Common myeloid progenitor, CD34-positive (primary cell): ENCODE measurements around the gene KLK15.
"Not testable (repeated sequence)": the region's sequence is repeated elsewhere in the genome, so short reads cannot be mapped to it uniquely, and the experiment has no call there.

Experiments used
- CTCF ChIA-PET: fragments of 350-600 bp; sonication (Branson Sonifier 250); formaldehyde crosslinking; loops from one replicate; lab custom pipeline; 2021; ENCODE audit warnings: antibody characterized with exemption; lab: Charles Lee
- POLR2A ChIA-PET: fragments of 350-600 bp; sonication (Branson Sonifier 250); formaldehyde crosslinking; loops from one replicate; lab custom pipeline; 2021; ENCODE audit warnings: antibody characterized with exemption; lab: Charles Lee
- DNase-seq, 3 donors: peaks; one replicate each; pipeline versions ENCODE4 v3.0.0 to v3.0.0-alpha.2; 2013
- H3K27ac ChIP-seq, 2 experiments: 1 replicate in 1 of 2; 2 replicates in 1 of 2; pipeline ENCODE4 v1.7.0; 2013; ENCODE audit warnings: inconsistent platforms in 2 of 2, low read length in 2 of 2, mild to moderate bottlenecking in 2 of 2, low read depth in 1 of 2, moderate library complexity in 1 of 2; ENCODE audit not compliant: severe bottlenecking in 2 of 2, insufficient read depth in 1 of 2, poor library complexity in 1 of 2
- H3K27me3 ChIP-seq, 5 experiments: replicated peaks in 2 of 5; 1 replicate in 3 of 5; 2 replicates in 2 of 5; pipeline versions ENCODE4 v1.6.1 to v1.7.0; 2013; ENCODE audit warnings: low read length in 4 of 5, mild to moderate bottlenecking in 2 of 5, moderate library complexity in 2 of 5, inconsistent platforms in 1 of 5; ENCODE audit not compliant: insufficient read depth in 5 of 5, control insufficient read depth in 4 of 5
- H3K36me3 ChIP-seq, 4 experiments: 1 replicate in 2 of 4; 2 replicates in 2 of 4; pipeline versions ENCODE4 v1.6.1 to v1.7.0; 2013; ENCODE audit warnings: low read length in 3 of 4, control low read depth in 1 of 4, mild to moderate bottlenecking in 1 of 4; ENCODE audit not compliant: control insufficient read depth in 4 of 4, insufficient read depth in 4 of 4
- H3K4me1 ChIP-seq, 4 experiments: 1 replicate in 3 of 4; 2 replicates in 1 of 4; pipeline versions ENCODE4 v1.6.1 to v1.7.1; 2013; ENCODE audit warnings: low read length in 3 of 4, mild to moderate bottlenecking in 3 of 4, control low read depth in 1 of 4, inconsistent platforms in 1 of 4, moderate library complexity in 1 of 4; ENCODE audit not compliant: control insufficient read depth in 4 of 4, insufficient read depth in 4 of 4; ENCODE audit errors: control extremely low read depth in 1 of 4
- H3K4me3 ChIP-seq, 7 experiments: 1 replicate in 4 of 7; 2 replicates in 3 of 7; pipeline versions ENCODE4 v1.5.1 to v1.7.0; 2013; ENCODE audit warnings: mild to moderate bottlenecking in 7 of 7, low read length in 6 of 7, moderate library complexity in 6 of 7, inconsistent platforms in 2 of 7, low read depth in 2 of 7, control low read depth in 1 of 7; ENCODE audit not compliant: insufficient read depth in 4 of 7, control insufficient read depth in 1 of 7; ENCODE audit errors: extremely low read depth in 1 of 7
- H3K9me3 ChIP-seq, 5 experiments: 1 replicate in 4 of 5; 2 replicates in 1 of 5; pipeline versions ENCODE4 v1.6.1 to v1.7.1; 2013; ENCODE audit warnings: low read length in 4 of 5, mild to moderate bottlenecking in 2 of 5, inconsistent platforms in 1 of 5, low read depth in 1 of 5, moderate library complexity in 1 of 5; ENCODE audit not compliant: control insufficient read depth in 4 of 5, insufficient read depth in 2 of 5; ENCODE audit errors: control extremely low read depth in 1 of 5
- WGBS: methylation state at CpG from one replicate; pipeline ENCODE4 v1.1.5; 2013; ENCODE audit not compliant: insufficient coverage; 5-methylcytosine and 5-hydroxymethylcytosine counted together

Gene KLK15

GRCh38 chr19:50814883-50815282, 18.5 kb downstream of the KLK15 start:
- Histone ChIP-seq H3K36me3 (no peaks in the 10 kb centered on the region), H3K4me1 (peaks cover 0 to 8% (median 5%) of the 10 kb centered on the region in 4 experiments), H3K27me3 (peaks cover 10 to 65% (median 33%) of the 10 kb centered on the region in 5 experiments), H3K27ac (no peak overlapping the region), H3K4me3 (no peak overlapping the region), H3K9me3 (peaks cover 0 to 7% (median 0%) of the 10 kb centered on the region in 5 experiments)
- 94% methylated on average over 3 of the region's 5 CpGs for WGBS
- DNase-seq: no peak
- ChIA-PET POLR2A (no interaction called here), CTCF (no interaction called here)

DNA sequence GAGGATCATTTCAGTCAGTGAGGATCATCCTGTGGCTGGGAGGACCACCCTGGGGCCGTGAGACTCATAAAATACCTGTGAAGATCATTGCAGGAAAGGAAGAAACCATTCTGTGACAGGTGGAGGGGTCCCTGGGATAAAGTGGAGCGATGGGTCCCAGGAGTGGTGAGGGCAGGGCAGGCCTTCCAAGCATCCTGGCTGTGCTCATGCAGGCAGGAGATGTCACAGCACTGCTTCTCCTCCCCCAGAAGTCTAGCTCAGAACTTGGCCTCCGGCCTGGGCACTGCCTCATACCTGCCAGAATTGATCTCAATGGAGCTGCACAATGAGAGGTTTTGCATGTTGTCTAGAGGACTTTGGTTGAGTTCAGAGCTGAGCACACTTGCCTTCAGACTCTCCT, 20.9 kb downstream of the KLK15 start:
- no peaks in the 10 kb centered on the region for H3K36me3 ChIP-seq
- DNase-seq: no peak
- H3K9me3 ChIP-seq: peaks cover 0 to 7% (median 0%) of the 10 kb centered on the region in 5 experiments
- no peak overlapping the region for H3K27ac ChIP-seq
- WGBS: 81% methylated on average over 2 of the region's 3 CpGs
- H3K27me3 ChIP-seq: peaks cover 10 to 41% (median 18%) of the 10 kb centered on the region in 5 experiments
- H3K4me1 ChIP-seq: no peaks in the 10 kb centered on the region
- H3K4me3 ChIP-seq: no peak overlapping the region
- ChIA-PET CTCF (no interaction called here), POLR2A (no interaction called here)

GRCh38 chr19:50811622-50812238, 21.6 kb downstream of the KLK15 start:
- H3K36me3 ChIP-seq, H3K4me3 ChIP-seq, DNase-seq, H3K4me1 ChIP-seq, H3K9me3 ChIP-seq, H3K27ac ChIP-seq, POLR2A ChIA-PET: not testable (repeated sequence)
- WGBS: 83% methylated on average over 3 of the region's 3 CpGs
- peaks cover 8 to 33% (median 13%) of the 10 kb centered on the region in 5 experiments for H3K27me3 ChIP-seq
- CTCF ChIA-PET: interaction anchor here (0.6 kb wide), 1 partner anchor 408 kb away, joined by 3 read pairs; no protein-coding TSS in a partner anchor

GRCh38 chr19:50808856-50809255, 24.5 kb downstream of the KLK15 start:
- ChIA-PET POLR2A (no interaction called here), CTCF (interaction anchor here (0.7 kb wide), 1 partner anchor 304 kb away, joined by 4 read pairs; no protein-coding TSS in a partner anchor)
- no peak overlapping the region for H3K4me3 ChIP-seq
- 88% methylated on average over 1 of the region's 1 CpG for WGBS
- no peaks in the 10 kb centered on the region for H3K9me3 ChIP-seq
- no peaks in the 10 kb centered on the region for H3K36me3 ChIP-seq
- DNase-seq: no peak
- H3K27me3 ChIP-seq: peaks cover 0 to 10% (median 3%) of the 10 kb centered on the region in 5 experiments
- H3K4me1 ChIP-seq: peaks cover 0 to 7% (median 3%) of the 10 kb centered on the region in 4 experiments
- no peak overlapping the region for H3K27ac ChIP-seq

GRCh38 chr19:50804420-50805272, 28.7 kb downstream of the KLK15 start:
- CTCF ChIA-PET: interaction anchor here (0.8 kb wide), 1 partner anchor 84 kb away, joined by 3 read pairs; no protein-coding TSS in a partner anchor
- Histone ChIP-seq H3K27me3 (no peaks in the 10 kb centered on the region), H3K4me3 (peak overlapping the region; percentile 68 to 100 (median 98)), H3K9me3 (no peaks in the 10 kb centered on the region), H3K36me3 (peaks cover 4 to 21% (median 12%) of the 10 kb centered on the region in 4 experiments), H3K4me1 (peaks cover 5 to 26% (median 14%) of the 10 kb centered on the region in 4 experiments), H3K27ac (peak overlapping the region; percentile 99)
- WGBS: 0% methylated on average over 59 of the region's 62 CpGs
- DNase-seq: peak; percentile 99
- POLR2A ChIA-PET: interaction anchor here (0.7 to 1.1 kb wide), 4 partner anchors 9 to 126 kb away, joined by 3 to 5 read pairs (median 3); no protein-coding TSS in a partner anchor

DNA sequence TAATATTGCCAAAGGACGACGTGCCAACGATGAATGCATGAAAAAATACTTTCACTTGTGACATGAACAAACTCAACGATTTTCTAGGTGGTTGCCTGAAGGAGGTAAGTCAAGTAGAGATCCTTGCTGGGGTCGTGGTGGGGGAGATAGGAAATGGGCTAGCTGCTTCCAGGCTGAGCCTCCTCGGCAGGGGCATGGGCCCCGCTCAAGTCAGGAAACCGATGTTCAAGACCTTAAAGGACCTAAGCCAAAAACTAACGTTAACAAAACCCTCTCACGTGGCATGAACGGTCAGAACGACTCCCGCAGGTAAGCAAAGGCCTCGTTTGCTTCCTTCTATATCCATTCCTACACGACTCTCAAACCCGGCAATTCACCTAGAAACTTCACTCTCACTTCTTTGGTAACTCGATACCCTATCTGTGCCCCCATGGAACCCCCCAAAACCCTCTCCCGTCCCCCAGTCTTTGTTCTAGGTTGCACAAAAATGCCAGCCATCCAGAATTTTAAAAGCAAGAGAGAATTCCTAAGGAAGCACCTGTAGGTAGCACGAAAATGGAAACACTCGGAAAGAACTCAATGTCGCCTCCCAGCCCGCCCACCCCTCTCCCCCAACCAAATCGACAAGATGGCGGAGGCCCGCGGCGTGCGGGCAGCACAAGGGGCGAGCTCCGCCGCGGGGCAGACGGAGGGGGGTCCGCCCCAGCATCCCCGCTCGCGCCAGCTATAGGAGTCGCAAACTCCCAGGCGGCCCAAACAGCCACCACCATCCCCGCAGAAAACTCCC, 29.5 kb downstream of the KLK15 start:
- Histone ChIP-seq H3K9me3 (no peaks in the 10 kb centered on the region), H3K36me3 (peaks cover 5 to 29% (median 17%) of the 10 kb centered on the region in 4 experiments), H3K4me1 (peaks cover 5 to 26% (median 14%) of the 10 kb centered on the region in 4 experiments), H3K4me3 (peak overlapping the region; percentile 68 to 100 (median 98)), H3K27me3 (no peaks in the 10 kb centered on the region), H3K27ac (peak overlapping the region; percentile 99)
- POLR2A ChIA-PET: interaction anchor here (0.5 to 1.1 kb wide), 4 partner anchors 8 to 832 kb away, joined by 3 read pairs; partner anchors contain the start of gene ACP4
- peak in 2 of 3 donors; percentile 18 to 35 for DNase-seq
- CTCF ChIA-PET: no interaction called here
- 0% methylated on average over 31 of the region's 40 CpGs for WGBS
